GM18858 (cell line): ENCODE data around the gene SLC6A3.

Experiments
- ATAC-seq: cut with Tn5 transposase; IDR thresholded peaks from one replicate; pipeline ENCODE4 v1.9.1; 2021; ENCODE audit not compliant: unreplicated experiment

The SLC6A3 gene

GRCh38 chr5:1445313-1445688 is at the start of gene SLC6A3:
TSS of gene SLC6A3 (minus strand) at chr5:1445440. CDS start at chr5:1443197, 2,243 bp downstream.
- ATAC-seq = no peak

- no peak for ATAC-seq
Observed at GRCh38 chr5:1493941-1494340, 48.7 kb upstream of the SLC6A3 start.

GRCh38 chr5:1493413-1493812 is 48.2 kb upstream of the SLC6A3 start:
- ATAC-seq = no peak

- no peak for ATAC-seq
Observed at GRCh38 chr5:1492757-1493156, 47.5 kb upstream of the SLC6A3 start.

- no peak for ATAC-seq
Observed at GRCh38 chr5:1490376-1490775, 45.1 kb upstream of the SLC6A3 start.

GRCh38 chr5:1489754-1490153 is 44.5 kb upstream of the SLC6A3 start:
- no peak for ATAC-seq

- peak; percentile 39 for ATAC-seq
Observed at GRCh38 chr5:1488882-1489680, 43.8 kb upstream of the SLC6A3 start.

- ATAC-seq = no peak
Observed at GRCh38 chr5:1487079-1487764, 42.0 kb upstream of the SLC6A3 start.

- ATAC-seq = no peak
Observed at GRCh38 chr5:1486271-1486670, 41.0 kb upstream of the SLC6A3 start.

- no peak for ATAC-seq
Observed at GRCh38 chr5:1485579-1486118, 40.4 kb upstream of the SLC6A3 start.

- ATAC-seq = peak; percentile 33
Observed at GRCh38 chr5:1484730-1485578, 39.7 kb upstream of the SLC6A3 start.

GRCh38 chr5:1483856-1484729 is 38.9 kb upstream of the SLC6A3 start:
- ATAC-seq = no peak

- ATAC-seq = no peak
Observed at GRCh38 chr5:1483064-1483463, 37.8 kb upstream of the SLC6A3 start.

- ATAC-seq = no peak
Observed at GRCh38 chr5:1481959-1482331, 36.7 kb upstream of the SLC6A3 start.

- no peak for ATAC-seq
Observed at GRCh38 chr5:1481266-1481958, 36.2 kb upstream of the SLC6A3 start.

GRCh38 chr5:1480806-1481205 is 35.6 kb upstream of the SLC6A3 start:
- no peak for ATAC-seq

GRCh38 chr5:1480217-1480616 is 35.0 kb upstream of the SLC6A3 start:
- ATAC-seq = no peak

GRCh38 chr5:1479581-1480188 is 34.4 kb upstream of the SLC6A3 start:
- ATAC-seq = no peak

GRCh38 chr5:1479066-1479465 is 33.8 kb upstream of the SLC6A3 start:
- no peak for ATAC-seq
